ENCODE data around the gene TNFSF8.

TNFSF8 gene

GRCh38 chr9:114930056-114930812 is at the start of gene TNFSF8:
TNFSF8 (minus strand) TSS chr9:114930591; CDS start chr9:114930303, 288 bp downstream.
- no peak for TF ChIP-seq GATA2 (IDR thresholded peaks at IDR 0.05; ENCODE audit: low read depth, low read length)
- TF ChIP-seq GATA3 (IDR thresholded peaks at IDR 0.05; ENCODE audit: low read depth, low read length), result no peak

- no peak for TF ChIP-seq GATA2 (IDR thresholded peaks at IDR 0.05; ENCODE audit: low read depth, low read length)
These were observed 42.8 kb upstream of the TNFSF8 start for GRCh38 chr9:114973216-114973615.

GRCh38 chr9:114972510-114973136 is 42.2 kb upstream of the TNFSF8 start:
- TF ChIP-seq GATA2 (IDR thresholded peaks at IDR 0.05; ENCODE audit: low read depth, low read length), result no peak
- TF ChIP-seq GATA3 (IDR thresholded peaks at IDR 0.05; ENCODE audit: low read depth, low read length), result no peak

GRCh38 chr9:114969269-114969668 is 38.9 kb upstream of the TNFSF8 start:
- no peak for TF ChIP-seq GATA3 (IDR thresholded peaks at IDR 0.05; ENCODE audit: low read depth, low read length)
- no peak for TF ChIP-seq GATA2 (IDR thresholded peaks at IDR 0.05; ENCODE audit: low read depth, low read length)

GRCh38 chr9:114968671-114969070 is 38.3 kb upstream of the TNFSF8 start:
- TF ChIP-seq GATA3 (IDR thresholded peaks at IDR 0.05; ENCODE audit: low read depth, low read length), result no peak
- no peak for TF ChIP-seq GATA2 (IDR thresholded peaks at IDR 0.05; ENCODE audit: low read depth, low read length)

GRCh38 chr9:114965564-114965963 is 35.2 kb upstream of the TNFSF8 start:
- TF ChIP-seq GATA3 (IDR thresholded peaks at IDR 0.05; ENCODE audit: low read depth, low read length) (no peak), GATA2 (IDR thresholded peaks at IDR 0.05; ENCODE audit: low read depth, low read length) (no peak)

GRCh38 chr9:114962809-114963208 is 32.4 kb upstream of the TNFSF8 start:
- TF ChIP-seq GATA2 (IDR thresholded peaks at IDR 0.05; ENCODE audit: low read depth, low read length) (no peak), GATA3 (IDR thresholded peaks at IDR 0.05; ENCODE audit: low read depth, low read length) (no peak)

GRCh38 chr9:114960276-114960675 is 29.9 kb upstream of the TNFSF8 start:
- no peak for TF ChIP-seq GATA2 (IDR thresholded peaks at IDR 0.05; ENCODE audit: low read depth, low read length)
- TF ChIP-seq GATA3 (IDR thresholded peaks at IDR 0.05; ENCODE audit: low read depth, low read length), result no peak

GRCh38 chr9:114958844-114959235 is 28.4 kb upstream of the TNFSF8 start:
- TF ChIP-seq GATA3 (IDR thresholded peaks at IDR 0.05; ENCODE audit: low read depth, low read length) (no peak), GATA2 (IDR thresholded peaks at IDR 0.05; ENCODE audit: low read depth, low read length) (no peak)

- no peak for TF ChIP-seq GATA3 (IDR thresholded peaks at IDR 0.05; ENCODE audit: low read depth, low read length)
- no peak for TF ChIP-seq GATA2 (IDR thresholded peaks at IDR 0.05; ENCODE audit: low read depth, low read length)
These were observed 27.8 kb upstream of the TNFSF8 start for GRCh38 chr9:114958021-114958843.

GRCh38 chr9:114957558-114957957 is 27.2 kb upstream of the TNFSF8 start:
- no peak for TF ChIP-seq GATA3 (IDR thresholded peaks at IDR 0.05; ENCODE audit: low read depth, low read length)
- TF ChIP-seq GATA2 (IDR thresholded peaks at IDR 0.05; ENCODE audit: low read depth, low read length), result no peak

- TF ChIP-seq GATA3 (IDR thresholded peaks at IDR 0.05; ENCODE audit: low read depth, low read length), result no peak
These were observed 24.7 kb upstream of the TNFSF8 start for GRCh38 chr9:114954956-114955582.

- TF ChIP-seq GATA3 (IDR thresholded peaks at IDR 0.05; ENCODE audit: low read depth, low read length) (no peak), GATA2 (IDR thresholded peaks at IDR 0.05; ENCODE audit: low read depth, low read length) (no peak)
These were observed 23.6 kb upstream of the TNFSF8 start for GRCh38 chr9:114953959-114954358.

- TF ChIP-seq GATA3 (IDR thresholded peaks at IDR 0.05; ENCODE audit: low read depth, low read length), result no peak
- no peak for TF ChIP-seq GATA2 (IDR thresholded peaks at IDR 0.05; ENCODE audit: low read depth, low read length)
These were observed 22.7 kb upstream of the TNFSF8 start for GRCh38 chr9:114953046-114953445.

All from SH-SY5Y (cell line).